CD4-positive, alpha-beta T cell treated with Interleukin-6 at 100 ng/mL for 8 hours (primary cell): Measurements from ENCODE around the gene CD247.
A peak's percentile ranks its signal among the peaks of the same experiment; 100 is the strongest.

Experiments
- DNase-seq: peaks from one replicate; pipeline ENCODE4 v3.0.0-alpha.2; 2020; ENCODE audit warnings: mixed read lengths, low spot score

The CD247 gene

DNA sequence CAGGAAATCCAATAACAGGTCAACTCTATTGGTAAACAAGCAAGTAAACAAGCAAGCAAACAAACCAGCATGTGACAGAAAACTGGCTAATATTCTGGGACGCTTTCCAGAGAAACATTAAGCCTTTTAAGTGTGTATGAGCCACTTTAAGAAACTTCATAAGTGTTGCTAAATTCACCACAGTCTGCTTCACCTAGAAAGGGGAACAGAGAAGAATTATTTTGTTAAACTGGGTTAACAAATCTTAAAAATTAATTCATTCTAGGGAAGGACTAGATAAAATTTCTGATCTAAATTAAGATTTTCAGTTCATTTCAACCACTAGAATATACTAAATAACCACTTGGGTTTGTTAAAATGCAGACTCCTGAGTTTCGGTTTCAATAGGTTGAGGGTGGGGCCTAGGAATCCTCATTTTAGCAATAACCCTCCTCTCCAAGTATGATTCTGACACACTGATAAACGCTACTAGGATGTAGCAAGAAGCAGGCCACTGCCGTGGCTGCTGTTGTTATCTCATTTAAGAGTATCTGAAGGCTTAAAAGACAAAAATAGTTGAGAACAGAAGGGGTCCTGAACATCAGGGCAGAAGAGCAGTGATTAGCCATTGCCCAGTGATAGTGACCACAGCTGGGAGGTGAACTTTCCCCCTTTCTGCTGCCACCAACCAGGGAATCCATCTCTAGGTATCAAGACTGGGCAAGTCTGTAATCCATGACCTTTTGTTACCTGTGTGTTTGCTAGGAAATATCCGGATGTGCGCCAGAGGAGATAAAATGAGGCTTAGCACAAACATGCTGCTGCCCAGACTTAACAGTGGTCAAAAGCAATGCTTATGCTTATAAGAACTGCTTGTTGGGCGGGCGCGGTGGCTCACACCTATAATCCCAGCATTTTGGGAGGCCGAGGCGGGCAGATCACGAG, 24.0 kb upstream of the CD247 start:
- no peak for DNase-seq

- no peak for DNase-seq
These were observed 23.3 kb upstream of the CD247 start for GRCh38 chr1:167541610-167542009.

GRCh38 chr1:167541003-167541402, 22.7 kb upstream of the CD247 start:
- DNase-seq: no peak

DNA sequence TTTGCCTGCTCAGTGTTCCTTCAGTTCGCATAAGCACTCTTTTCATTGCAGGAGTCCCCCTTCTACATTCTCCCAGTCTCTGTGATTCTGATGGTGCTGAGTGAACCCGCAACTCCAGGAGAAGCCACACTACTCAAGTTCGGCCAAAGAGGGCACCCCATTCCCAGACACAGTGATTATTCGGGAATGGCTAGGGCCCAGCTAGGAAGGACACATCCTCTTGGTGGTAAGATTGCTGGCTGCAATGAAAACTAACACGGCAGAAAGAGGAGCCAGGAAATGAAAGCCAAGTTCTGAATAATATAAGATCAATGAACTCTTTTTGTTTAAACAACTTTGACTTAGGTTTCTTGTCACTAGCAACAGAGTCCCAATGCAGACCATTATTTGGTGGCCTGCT, 20.3 kb upstream of the CD247 start:
- DNase-seq: no peak

GRCh38 chr1:167533851-167534300, 15.5 kb upstream of the CD247 start:
- DNase-seq: peak; percentile 58

- DNase-seq: no peak
These were observed 14.9 kb upstream of the CD247 start for GRCh38 chr1:167532964-167533824.

GRCh38 chr1:167532375-167532774, 14.0 kb upstream of the CD247 start:
- no peak for DNase-seq

DNA sequence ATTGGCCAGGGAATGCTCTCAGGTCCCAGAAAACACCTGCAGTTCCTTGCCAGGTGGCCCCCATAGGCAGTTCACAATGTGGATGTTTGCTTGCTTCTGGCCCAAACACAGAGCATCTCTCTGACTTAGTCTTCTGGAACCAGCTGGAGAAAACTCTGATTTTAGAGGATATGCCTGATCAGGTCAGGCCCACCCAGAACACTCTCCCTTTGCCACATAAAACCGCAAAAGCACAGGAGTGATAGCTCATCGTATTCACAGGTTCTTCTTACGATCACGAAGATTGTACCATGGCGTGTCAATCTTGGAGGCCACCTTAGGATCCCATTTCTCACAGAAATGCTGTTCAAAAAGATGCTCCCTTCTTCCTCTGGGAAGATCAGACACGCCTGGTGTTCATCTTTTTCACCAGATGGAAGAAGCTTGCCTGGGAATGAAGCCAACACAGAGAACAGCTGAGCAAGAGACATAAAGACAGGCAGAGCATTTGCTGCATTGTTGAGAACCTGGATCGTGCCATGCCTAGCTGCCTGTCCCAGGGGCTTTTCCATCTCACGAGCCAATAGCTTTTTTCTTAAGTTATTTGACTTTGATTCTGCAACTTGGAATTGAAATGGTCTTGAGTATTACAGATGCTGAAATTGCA, 11.6 kb upstream of the CD247 start:
- no peak for DNase-seq

- no peak for DNase-seq
These were observed 9.9 kb upstream of the CD247 start for GRCh38 chr1:167528057-167528728.

GRCh38 chr1:167526667-167527383, 8.5 kb upstream of the CD247 start:
- no peak for DNase-seq

DNA sequence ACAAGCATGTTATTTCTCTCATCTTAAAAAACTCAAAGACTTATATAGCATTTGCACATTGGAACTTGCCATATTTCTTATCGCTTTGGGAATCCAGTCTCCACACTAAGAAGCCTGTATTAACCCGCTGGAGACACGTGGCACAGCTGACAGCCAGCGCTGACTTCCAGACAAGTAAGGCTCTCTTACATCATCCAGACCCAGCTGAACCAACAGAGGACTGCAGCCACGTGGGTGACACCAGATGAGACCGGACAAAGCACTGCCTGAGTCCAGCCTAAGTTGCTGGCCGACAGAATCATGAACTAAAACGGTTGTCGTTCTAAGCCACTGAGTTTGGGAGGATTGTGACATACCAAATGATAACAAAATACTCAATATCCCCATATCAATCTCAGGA, 6.3 kb upstream of the CD247 start:
- DNase-seq: no peak

GRCh38 chr1:167522246-167522645, 3.9 kb upstream of the CD247 start:
- no peak for DNase-seq

DNA sequence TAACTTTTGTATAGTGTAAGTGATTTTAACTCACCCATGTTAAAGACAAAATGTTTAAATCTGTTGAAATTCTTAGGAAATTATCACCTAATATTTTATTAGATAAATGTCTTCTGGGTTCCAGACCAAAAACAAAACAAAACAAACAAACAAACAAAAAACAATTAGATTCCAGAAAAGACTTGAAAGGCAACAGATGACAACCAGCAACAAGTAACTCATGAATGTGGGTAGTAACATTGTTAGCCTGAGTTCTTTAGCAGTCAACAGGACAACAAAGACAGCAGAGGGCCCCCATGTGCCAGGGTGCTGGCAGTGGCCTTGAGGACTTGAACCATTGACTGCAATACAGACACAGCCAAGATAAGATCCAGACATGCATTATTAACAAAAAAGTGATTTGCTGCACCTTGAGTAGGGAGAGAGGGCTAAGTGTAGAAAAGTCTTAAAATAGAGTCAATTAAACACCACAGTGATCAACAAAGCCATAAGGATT, 2.4 kb upstream of the CD247 start:
- DNase-seq: no peak

GRCh38 chr1:167517535-167518330, 596 bp downstream of the CD247 start:
- DNase-seq: peak; percentile 80

GRCh38 chr1:167516404-167517388, 1.6 kb downstream of the CD247 start:
- DNase-seq: peak; percentile 58

GRCh38 chr1:167515893-167516321, 2.4 kb downstream of the CD247 start:
- DNase-seq: no peak

GRCh38 chr1:167515461-167515860, 2.9 kb downstream of the CD247 start:
- DNase-seq: no peak

GRCh38 chr1:167514288-167514687, 4.0 kb downstream of the CD247 start:
- DNase-seq: peak; percentile 50
